IMR-90 (cell line): Measurements from ENCODE around the gene AGAP9. TPM values are rescaled to one million over a fixed set of nuclear protein-coding genes. Genes with fewer than 3 reads are reported as not detected.
"Not testable (repeated sequence)": the region's sequence is repeated elsewhere in the genome, so short reads cannot be mapped to it uniquely, and the experiment has no call there.

Experiments used
- ATAC-seq: fragments of 200-7000 bp; cut with Tn5 transposase; 2 replicates; pipeline ENCODE4 v1.9.1; 2020; ENCODE audit warnings: low read depth, mild to moderate bottlenecking, moderate library complexity
- BruUV-seq: library from RNA; stranded (reverse); fragments of 400-500 nt; replicated peaks from 2 replicates; lab custom pipeline; 2021; lab: Mats Ljungman, UMichigan
- CTCF ChIA-PET: fragments of 300-600 bp; formaldehyde crosslinking; extraction: SDS; loops from one replicate; lab custom pipeline; 2021; ENCODE audit warnings: antibody characterized with exemption; lab: Yijun Ruan, JAX
- POLR2A ChIA-PET: fragments of 300-600 bp; sonication (Branson Sonifier 250); formaldehyde crosslinking; loops from one replicate; lab custom pipeline; 2022; ENCODE audit warnings: antibody characterized with exemption; ENCODE audit not compliant: unreplicated experiment; lab: Charles Lee
- DNase-seq: peaks from one replicate; pipeline ENCODE4 v3.0.0; 2013
- H2AFZ ChIP-seq: replicated peaks from 2 replicates; pipeline ENCODE3; 2013; ENCODE audit warnings: low read length, mild to moderate bottlenecking; ENCODE audit not compliant: poor library complexity
- H2AK5ac ChIP-seq: 2 replicates; pipeline ENCODE4 v1.6.1; 2013; ENCODE audit warnings: low read depth, low read length, inconsistent platforms
- H2AK9ac ChIP-seq: replicated peaks from 2 replicates; pipeline ENCODE3; 2013; ENCODE audit warnings: mild to moderate bottlenecking, low read depth, low read length, moderate library complexity; ENCODE audit not compliant: poor library complexity
- H2BK120ac ChIP-seq: 2 replicates; pipeline ENCODE4 v1.6.1; 2013; ENCODE audit warnings: low read depth, low read length, inconsistent platforms
- H2BK15ac ChIP-seq: 3 replicates; pipeline ENCODE4 v1.6.1; 2013; ENCODE audit warnings: low read depth, low read length, inconsistent platforms
- H2BK20ac ChIP-seq: 2 replicates; pipeline ENCODE4 v1.6.1; 2013; ENCODE audit warnings: low read depth, mild to moderate bottlenecking, inconsistent platforms, low read length, moderate library complexity
- H2BK5ac ChIP-seq: 2 replicates; pipeline ENCODE4 v1.6.1; 2013; ENCODE audit warnings: mild to moderate bottlenecking, low read depth, low read length, inconsistent platforms; ENCODE audit not compliant: poor library complexity, severe bottlenecking
- H3K14ac ChIP-seq: replicated peaks from 2 replicates; pipeline ENCODE4 v1.6.1; 2013; ENCODE audit warnings: low read depth, low read length, inconsistent platforms
- H3K18ac ChIP-seq: 2 replicates; pipeline ENCODE4 v1.6.1; 2013; ENCODE audit warnings: low read depth, low read length, control low read depth
- H3K23ac ChIP-seq: 2 replicates; pipeline ENCODE4 v1.6.1; 2013; ENCODE audit warnings: low read depth, low read length, inconsistent platforms
- H3K27ac ChIP-seq: 2 replicates; pipeline ENCODE4 v1.5.1; 2013; ENCODE audit warnings: mild to moderate bottlenecking, control low read depth, low read length; ENCODE audit not compliant: insufficient read depth
- H3K27me3 ChIP-seq: 2 replicates; pipeline ENCODE4 v1.6.1; 2013; ENCODE audit warnings: low read length; ENCODE audit not compliant: control insufficient read depth, insufficient read depth
- H3K36me3 ChIP-seq: 2 replicates; pipeline ENCODE4 v1.6.1; 2013; ENCODE audit warnings: low read length, mixed read lengths; ENCODE audit not compliant: control insufficient read depth, insufficient read depth
- H3K4ac ChIP-seq: 2 replicates; pipeline ENCODE4 v1.6.1; 2013; ENCODE audit warnings: low read depth, low read length, inconsistent platforms
- H3K4me1 ChIP-seq: 2 replicates; pipeline ENCODE4 v1.6.1; 2013; ENCODE audit warnings: low read length, mixed read lengths; ENCODE audit not compliant: control insufficient read depth, insufficient read depth
- H3K4me2 ChIP-seq: 2 replicates; pipeline ENCODE4 v1.6.1; 2013; ENCODE audit warnings: low read depth, mild to moderate bottlenecking, control low read depth, low read length, moderate library complexity
- H3K4me3 ChIP-seq: 2 replicates; pipeline ENCODE4 v1.5.1; 2013; ENCODE audit warnings: low read depth, mild to moderate bottlenecking, control low read depth, low read length, moderate library complexity; ENCODE audit not compliant: insufficient read depth
- H3K56ac ChIP-seq: 2 replicates; pipeline ENCODE4 v1.6.1; 2013; ENCODE audit warnings: low read length, inconsistent platforms; ENCODE audit not compliant: insufficient read depth; ENCODE audit errors: extremely low read depth
- H3K79me1 ChIP-seq, 2 experiments: 2 replicates each; pipeline ENCODE4 v1.6.1; 2013; ENCODE audit warnings: low read length in 2 of 2, inconsistent platforms in 1 of 2, low read depth in 1 of 2
- H3K9ac ChIP-seq: 2 replicates; pipeline ENCODE4 v1.6.1; 2013; ENCODE audit warnings: low read depth, low read length, control low read depth
- H3K9me1 ChIP-seq: 2 replicates; pipeline ENCODE4 v1.6.1; 2013; ENCODE audit warnings: low read length, inconsistent platforms; ENCODE audit not compliant: insufficient read depth
- H3K9me3 ChIP-seq: 2 replicates; pipeline ENCODE4 v1.6.1; 2013; ENCODE audit warnings: low read length; ENCODE audit not compliant: control insufficient read depth, insufficient read depth
- H4K20me1 ChIP-seq: 2 replicates; pipeline ENCODE4 v1.6.1; 2013; ENCODE audit warnings: low read length, inconsistent platforms; ENCODE audit not compliant: insufficient read depth
- H4K5ac ChIP-seq: 2 replicates; pipeline ENCODE4 v1.6.1; 2013; ENCODE audit warnings: mild to moderate bottlenecking, low read depth, low read length, control low read depth
- H4K8ac ChIP-seq, 2 experiments: 2 replicates each; pipeline ENCODE4 v1.6.1; 2013; ENCODE audit warnings: low read depth in 2 of 2, low read length in 2 of 2, control low read depth in 1 of 2, inconsistent platforms in 1 of 2
- H4K91ac ChIP-seq: 2 replicates; pipeline ENCODE4 v1.6.1; 2013; ENCODE audit warnings: low read depth, low read length, inconsistent platforms; ENCODE audit not compliant: insufficient read depth
- CEBPB ChIP-seq: IDR thresholded peaks from 2 replicates; pipeline ENCODE4 v1.6.1; 2012; ENCODE audit warnings: low read depth, low read length, improper control_type of control experiment
- MAFK ChIP-seq: IDR thresholded peaks from 2 replicates; pipeline ENCODE4 v1.6.1; 2012; ENCODE audit warnings: low read depth, low read length, improper control_type of control experiment
- MXI1 ChIP-seq: IDR thresholded peaks from 2 replicates; pipeline ENCODE4 v1.6.1; 2012; ENCODE audit warnings: low read depth, mild to moderate bottlenecking, low read length, moderate library complexity, borderline replicate concordance
- POLR2A ChIP-seq: IDR thresholded peaks from 2 replicates; pipeline ENCODE4 v1.6.1; 2012; ENCODE audit warnings: mild to moderate bottlenecking, low read depth, low read length
- USF2 ChIP-seq: fragments of 150-350 bp; IDR thresholded peaks from 2 replicates; pipeline ENCODE4 v1.6.1; 2017; ENCODE audit warnings: mild to moderate bottlenecking, antibody characterized with exemption, low read length, low read depth
- WGBS, 2 experiments: methylation state at CpG; one replicate each; pipeline versions ENCODE4 v1.1.5 to v1.1.7; 2013; ENCODE audit warnings: missing lambda C conversion rate in 2 of 2; ENCODE audit not compliant: insufficient read length in 1 of 2; ENCODE audit errors: extremely low coverage in 2 of 2; 5-methylcytosine and 5-hydroxymethylcytosine counted together
- dilution Hi-C: fragments of 300-500 bp; cut with HindIII; formaldehyde crosslinking; loops from one replicate; pipeline ENCODE4 v1.14.3; 2018; ENCODE audit warnings: low sequenced_read_pairs; ENCODE audit not compliant: unreplicated experiment
- in situ Hi-C: fragments of 300-500 bp; cut with MboI; formaldehyde crosslinking; loops from 3 replicates; pipeline ENCODE4 v1.14.3; 2019; ENCODE audit warnings: low sequenced_read_pairs, inconsistent platforms, mixed read lengths
- intact Hi-C: fragments of 100-400 bp; cut with micrococcal nuclease; formaldehyde crosslinking; loops from 2 replicates; pipeline ENCODE4 v1.10.0; 2022
- polyA plus RNA-seq, 3 experiments: library from polyadenylated mRNA; depleted of rRNA; stranded (reverse); fragments of >200 nt; gene quantifications; 2 replicates each; pipeline ENCODE4 v1.2.3, GENCODE V29; 2012; ENCODE audit warnings: low replicate concordance in 1 of 3
- total RNA-seq: library from RNA; depleted of rRNA; stranded (reverse); fragments of >200 nt; gene quantifications from 2 replicates; pipeline ENCODE4 v1.2.3, GENCODE V29; 2012

The AGAP9 gene
- total and polyA plus RNA-seq, 2 of the 4 experiments (the other 2 are of a cell fraction): 3.2 to 11.2 TPM

- peaks cover 23% of the 10 kb centered on the region; the same call in 1 of the 2 replicates for H3K27me3 ChIP-seq
- H3K23ac ChIP-seq: no peak overlapping the region; the same call in 1 of the 2 replicates
- no peak overlapping the region for H3K4me2 ChIP-seq
- peak overlapping the region; percentile 30; the same call in 1 of the 2 replicates for H3K4ac ChIP-seq
- H3K9ac ChIP-seq: no peak overlapping the region
- peaks cover 10% of the 10 kb centered on the region for H3K4me1 ChIP-seq
- no peaks in the 10 kb centered on the region for H3K79me1 ChIP-seq
- H2BK15ac ChIP-seq: no peak overlapping the region; the same call in 2 of the 3 replicates
- BruUV-seq: no TSS peak
- dilution Hi-C loops (no loop called here), in situ Hi-C loops (no loop called here), intact Hi-C loops (no loop called here)
- H2AK5ac ChIP-seq: peak overlapping the region; percentile 5; the same call in 1 of the 2 replicates
- H3K9me3 ChIP-seq: no peaks in the 10 kb centered on the region
- WGBS, 2 experiments: no CpG with 5 or more reads among the region's 8 CpGs
- H3K4me3 ChIP-seq: no peak overlapping the region
- no peak overlapping the region for H3K18ac ChIP-seq
- peaks cover 9% of the 10 kb centered on the region; the same call in 1 of the 2 replicates for H3K9me1 ChIP-seq
- no peak for TF ChIP-seq USF2
- TF ChIP-seq MAFK: no peak
- TF ChIP-seq POLR2A: no peak
- no peak for TF ChIP-seq CEBPB
- TF ChIP-seq MXI1: no peak
- H2AK9ac ChIP-seq: no peak overlapping the region
- H2AFZ ChIP-seq: no peak overlapping the region
- no peak for DNase-seq
- H4K5ac ChIP-seq: no peak overlapping the region
- no peak overlapping the region for H2BK20ac ChIP-seq
- no peak overlapping the region for H4K91ac ChIP-seq
- no peak overlapping the region for H4K8ac ChIP-seq
- H3K56ac ChIP-seq: no peak overlapping the region
- CTCF ChIA-PET: interaction anchor here (1.2 kb wide), 1 partner anchor 60 kb away, joined by 3 read pairs; no protein-coding TSS in a partner anchor
- H2BK5ac ChIP-seq: no peak overlapping the region
- H2BK120ac ChIP-seq: peak overlapping the region; percentile 32; the same call in 1 of the 2 replicates
- ATAC-seq: no peak
- H3K27ac ChIP-seq: no peak overlapping the region
- no peaks in the 10 kb centered on the region for H4K20me1 ChIP-seq
- no peaks in the 10 kb centered on the region for H3K36me3 ChIP-seq
- H3K14ac ChIP-seq: peak overlapping the region; percentile 1; the same call in 1 of the 2 replicates
- POLR2A ChIA-PET: no interaction called here
Measured at GRCh38 chr10:47456079-47456785, 67.2 kb downstream of the AGAP9 start.

GRCh38 chr10:47455350-47456078, 67.9 kb downstream of the AGAP9 start:
- BruUV-seq, ATAC-seq, H2AK9ac ChIP-seq, H3K27ac ChIP-seq, H3K4me3 ChIP-seq, H2AK5ac ChIP-seq, H2BK5ac ChIP-seq, dilution Hi-C loops, H4K20me1 ChIP-seq, H3K9ac ChIP-seq, DNase-seq, H2BK15ac ChIP-seq, H3K14ac ChIP-seq, H3K4me2 ChIP-seq, H4K5ac ChIP-seq, H3K23ac ChIP-seq, H3K79me1 ChIP-seq, H3K56ac ChIP-seq, H4K91ac ChIP-seq, H2AFZ ChIP-seq, in situ Hi-C loops, H4K8ac ChIP-seq, POLR2A ChIA-PET, H3K4me1 ChIP-seq, intact Hi-C loops, H3K9me1 ChIP-seq, H3K18ac ChIP-seq, H3K36me3 ChIP-seq, H2BK20ac ChIP-seq, CTCF ChIA-PET, H3K4ac ChIP-seq, H3K9me3 ChIP-seq: not testable (repeated sequence)
- Histone ChIP-seq H3K27me3 (peaks cover 23% of the 10 kb centered on the region; the same call in 1 of the 2 replicates), H2BK120ac (0 out of 2 replicates have a peak overlapping the region, but pooled peaks have one; percentile 8)
- 91% methylated on average over 5 of the region's 9 CpGs; no CpG with 5 or more reads in 1 of the 2 experiments for WGBS, 2 experiments
